Neuronal stem cell (in vitro differentiated cells): ENCODE results near the gene GHITM. TPM values are rescaled to one million over a fixed set of nuclear protein-coding genes. Genes with fewer than 3 reads are reported as not detected.
A peak's percentile ranks its signal among the peaks of the same experiment; 100 is the strongest.

Experiments used
- DNase-seq: peaks from one replicate; pipeline ENCODE4 v3.0.0-alpha.2; 2013; ENCODE audit warnings: low spot score
- H2AFZ ChIP-seq: one replicate; pipeline ENCODE4 v1.6.1; 2013; ENCODE audit warnings: mild to moderate bottlenecking, low read length, inconsistent platforms
- H2AK5ac ChIP-seq: 2 replicates; pipeline ENCODE4 v1.6.1; 2013; ENCODE audit warnings: low read depth, mild to moderate bottlenecking, inconsistent platforms, low read length, moderate library complexity, mixed read lengths
- H2BK120ac ChIP-seq: 2 replicates; pipeline ENCODE4 v1.6.1; 2013; ENCODE audit warnings: low read depth, mild to moderate bottlenecking, inconsistent platforms, low read length, moderate library complexity, mixed read lengths
- H2BK12ac ChIP-seq: one replicate; pipeline ENCODE4 v1.6.1; 2013; ENCODE audit warnings: low read length, inconsistent platforms
- H2BK15ac ChIP-seq: 2 replicates; pipeline ENCODE4 v1.6.1; 2013; ENCODE audit warnings: mild to moderate bottlenecking, low read length, inconsistent platforms, mixed read lengths
- H2BK5ac ChIP-seq: one replicate; pipeline ENCODE4 v1.6.1; 2013; ENCODE audit warnings: inconsistent platforms, mild to moderate bottlenecking, low read length, moderate library complexity
- H3K14ac ChIP-seq: one replicate; pipeline ENCODE4 v1.6.1; 2013; ENCODE audit warnings: low read length, inconsistent platforms
- H3K18ac ChIP-seq: 2 replicates; pipeline ENCODE4 v1.6.1; 2013; ENCODE audit warnings: low read length, inconsistent platforms
- H3K23ac ChIP-seq: 2 replicates; pipeline ENCODE4 v1.6.1; 2013; ENCODE audit warnings: low read depth, mild to moderate bottlenecking, mixed read lengths, low read length, inconsistent platforms; ENCODE audit not compliant: poor library complexity
- H3K27ac ChIP-seq: replicated peaks from 3 replicates; pipeline ENCODE4 v1.5.1; 2013; ENCODE audit warnings: low read length, inconsistent platforms
- H3K27me3 ChIP-seq, 3 experiments: 2 replicates each; pipeline ENCODE4 v1.6.1; 2013; ENCODE audit warnings: low read length in 3 of 3, mild to moderate bottlenecking in 2 of 3, inconsistent platforms in 1 of 3, low read depth in 1 of 3, mixed read lengths in 1 of 3, moderate library complexity in 1 of 3; ENCODE audit not compliant: control insufficient read depth in 3 of 3, insufficient read depth in 3 of 3
- H3K36me3 ChIP-seq, 2 donors: replicated peaks in 1 of 2; 2 replicates each; pipeline ENCODE4 v1.6.1; 2013; ENCODE audit warnings: low read length in 2 of 2; ENCODE audit not compliant: control insufficient read depth in 2 of 2, insufficient read depth in 2 of 2
- H3K4ac ChIP-seq: 2 replicates; pipeline ENCODE4 v1.6.1; 2013; ENCODE audit warnings: inconsistent platforms, mild to moderate bottlenecking, low read length, moderate library complexity
- H3K4me1 ChIP-seq, 2 donors: 1 replicate in 1 of 2; 2 replicates in 1 of 2; pipeline ENCODE4 v1.6.1; 2013; ENCODE audit warnings: low read length in 2 of 2, low read depth in 1 of 2; ENCODE audit not compliant: control insufficient read depth in 2 of 2, insufficient read depth in 1 of 2
- H3K4me2 ChIP-seq: one replicate; pipeline ENCODE4 v1.6.1; 2013; ENCODE audit warnings: mild to moderate bottlenecking, low read length, inconsistent platforms; ENCODE audit not compliant: insufficient read depth, poor library complexity, severe bottlenecking
- H3K4me3 ChIP-seq, 2 donors: 2 replicates each; pipeline ENCODE4 v1.5.1; 2013; ENCODE audit warnings: low read length in 2 of 2, mild to moderate bottlenecking in 2 of 2, inconsistent platforms in 1 of 2, moderate library complexity in 1 of 2
- H3K79me1 ChIP-seq: one replicate; pipeline ENCODE4 v1.6.1; 2013; ENCODE audit warnings: low read depth, mild to moderate bottlenecking, inconsistent platforms, low read length, moderate library complexity
- H3K9ac ChIP-seq: one replicate; pipeline ENCODE4 v1.6.1; 2013; ENCODE audit warnings: mild to moderate bottlenecking, low read depth, low read length, inconsistent platforms; ENCODE audit not compliant: poor library complexity
- H3K9me3 ChIP-seq, 2 donors: replicated peaks in 1 of 2; 2 replicates each; pipeline versions ENCODE3 to v1.6.1; 2013; ENCODE audit warnings: low read length in 2 of 2, mild to moderate bottlenecking in 2 of 2, inconsistent platforms in 1 of 2, low read depth in 1 of 2, mixed read lengths in 1 of 2, moderate library complexity in 1 of 2; ENCODE audit not compliant: control insufficient read depth in 2 of 2, insufficient read depth in 1 of 2
- H4K8ac ChIP-seq: one replicate; pipeline ENCODE4 v1.6.1; 2013; ENCODE audit warnings: low read depth, mild to moderate bottlenecking, inconsistent platforms, low read length, moderate library complexity
- H4K91ac ChIP-seq: one replicate; pipeline ENCODE4 v1.6.1; 2013; ENCODE audit warnings: low read length, low read depth, mild to moderate bottlenecking, inconsistent platforms; ENCODE audit not compliant: poor library complexity
- WGBS, 2 donors: extraction: QIAGEN DNeasy Blood & Tissue Kit; methylation state at CpG; one replicate each; pipeline ENCODE4 v1.1.7; 2013; ENCODE audit warnings: missing lambda C conversion rate in 2 of 2, mixed read lengths in 1 of 2; ENCODE audit not compliant: insufficient read length in 2 of 2, insufficient replicate concordance in 1 of 2; ENCODE audit errors: extremely low coverage in 2 of 2; 5-methylcytosine and 5-hydroxymethylcytosine counted together
- polyA plus RNA-seq, 2 experiments: library from polyadenylated mRNA; stranded (reverse); fragments of 200-250 nt; gene quantifications; one replicate each; pipeline ENCODE4 v1.2.3, GENCODE V29; 2013

The GHITM gene
- polyA plus RNA-seq (2013, experiment 1 of 2): 78.4 TPM
- 78.6 TPM for polyA plus RNA-seq (2013, experiment 2 of 2)

GRCh38 chr10:84139126-84140035, at the start of gene GHITM:
GHITM (plus strand) TSS chr10:84139509; CDS start chr10:84141501, 1,992 bp downstream.
- Histone ChIP-seq H4K8ac (no peak within 1 kb of the TSS), H3K4me3 (peak within 1 kb of the TSS; percentile 92 to 98), H3K4ac (no peak within 1 kb of the TSS), H2BK12ac (no peak within 1 kb of the TSS), H3K23ac (peak within 1 kb of the TSS; percentile 78), H2BK5ac (peak within 1 kb of the TSS; percentile 91), H2BK15ac (no peak within 1 kb of the TSS), H4K91ac (peak within 1 kb of the TSS; percentile 38), H3K18ac (peak within 1 kb of the TSS; percentile 93), H2BK120ac (no peak within 1 kb of the TSS), H3K79me1 (peaks cover 8% of the 10 kb centered on the region), H3K27ac (no peak within 1 kb of the TSS), H3K36me3 (peaks cover 4 to 31% of the 10 kb centered on the region in 2 donors), H3K4me2 (peak within 1 kb of the TSS; percentile 71), H3K9ac (peak within 1 kb of the TSS; percentile 94), H2AFZ (peak within 1 kb of the TSS; percentile 92), H2AK5ac (peak within 1 kb of the TSS; percentile 90), H3K9me3 (no peaks in the 10 kb centered on the region), H3K27me3 (peaks cover 0 to 2% (median 0%) of the 10 kb centered on the region in 3 experiments), H3K14ac (peak within 1 kb of the TSS; percentile 12), H3K4me1 (peaks cover 2 to 4% of the 10 kb centered on the region in 2 donors)
- WGBS, 2 donors: no CpG with 5 or more reads among the region's 61 CpGs
- DNase-seq: peak; percentile 97

GRCh38 chr10:84095811-84096497, 43.4 kb upstream of the GHITM start:
- H2BK15ac ChIP-seq: no peak overlapping the region
- no peak for DNase-seq
- H3K4me1 ChIP-seq: no peaks in the 10 kb centered on the region
- no peak overlapping the region for H3K27ac ChIP-seq
- no peak overlapping the region for H3K23ac ChIP-seq
- H3K27me3 ChIP-seq: no peaks in the 10 kb centered on the region
- H2AK5ac ChIP-seq: no peak overlapping the region
- no peak overlapping the region for H3K4me3 ChIP-seq
- H4K8ac ChIP-seq: no peak overlapping the region
- no peaks in the 10 kb centered on the region for H3K79me1 ChIP-seq
- H2BK120ac ChIP-seq: no peak overlapping the region
- no peak overlapping the region for H2BK5ac ChIP-seq
- H3K9ac ChIP-seq: no peak overlapping the region
- no peak overlapping the region for H2BK12ac ChIP-seq
- H4K91ac ChIP-seq: no peak overlapping the region
- H3K36me3 ChIP-seq: no peaks in the 10 kb centered on the region
- H3K4me2 ChIP-seq: no peak overlapping the region
- no peak overlapping the region for H2AFZ ChIP-seq
- no peak overlapping the region for H3K18ac ChIP-seq
- H3K4ac ChIP-seq: no peak overlapping the region
- WGBS, 2 donors: no CpG with 5 or more reads among the region's 4 CpGs
- no peaks in the 10 kb centered on the region for H3K9me3 ChIP-seq
- H3K14ac ChIP-seq: no peak overlapping the region

DNA sequence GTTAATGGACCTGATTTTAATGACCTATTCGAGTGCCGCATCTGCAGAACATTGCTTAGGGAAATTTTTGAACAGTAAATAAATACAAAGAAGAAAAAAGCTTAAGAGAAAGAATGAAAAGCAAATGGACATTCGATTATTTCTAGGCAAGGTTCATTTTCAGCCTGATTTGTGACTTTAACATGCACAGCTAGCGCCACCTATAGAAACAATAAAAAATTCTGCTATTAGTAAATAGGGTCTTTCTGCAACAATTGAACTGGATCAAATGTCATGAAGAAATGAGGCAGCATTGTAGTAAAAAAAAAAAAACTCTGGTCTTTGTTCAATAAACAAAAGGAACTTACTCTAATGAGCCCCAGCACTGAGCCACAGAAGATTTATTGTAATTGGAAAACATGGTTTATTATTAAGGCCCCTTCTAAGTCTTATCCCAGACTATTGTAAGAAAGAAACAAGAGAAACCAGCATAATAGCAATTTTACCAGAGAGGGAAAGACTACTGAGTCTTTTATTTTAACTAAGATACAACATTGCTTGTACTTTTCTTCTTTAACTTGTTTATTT, 41.4 kb upstream of the GHITM start:
- H3K9ac ChIP-seq: no peak overlapping the region
- H3K4ac ChIP-seq: no peak overlapping the region
- H2BK5ac ChIP-seq: no peak overlapping the region
- H3K4me3 ChIP-seq: no peak overlapping the region
- H3K4me2 ChIP-seq: no peak overlapping the region
- no peaks in the 10 kb centered on the region for H3K36me3 ChIP-seq
- H2BK12ac ChIP-seq: no peak overlapping the region
- no peaks in the 10 kb centered on the region for H3K79me1 ChIP-seq
- no peak overlapping the region for H2BK120ac ChIP-seq
- H2AFZ ChIP-seq: no peak overlapping the region
- DNase-seq: peak; percentile 15
- H3K23ac ChIP-seq: no peak overlapping the region
- no peak overlapping the region for H3K27ac ChIP-seq
- H3K14ac ChIP-seq: no peak overlapping the region
- no peak overlapping the region for H2BK15ac ChIP-seq
- no peaks in the 10 kb centered on the region for H3K4me1 ChIP-seq
- no peak overlapping the region for H4K8ac ChIP-seq
- no peak overlapping the region for H4K91ac ChIP-seq
- H2AK5ac ChIP-seq: no peak overlapping the region
- H3K9me3 ChIP-seq: no peaks in the 10 kb centered on the region
- H3K18ac ChIP-seq: no peak overlapping the region
- WGBS, 2 donors: no CpG with 5 or more reads among the region's 4 CpGs
- no peaks in the 10 kb centered on the region for H3K27me3 ChIP-seq

- no CpG with 5 or more reads among the region's 2 CpGs for WGBS, 2 donors
- H2BK12ac ChIP-seq: no peak overlapping the region
- no peak for DNase-seq
These were observed 40.6 kb upstream of the GHITM start for GRCh38 chr10:84098667-84099066.

More at GRCh38 chr10:84098667-84099066, 40.6 kb upstream of the GHITM start:
- H4K8ac ChIP-seq: no peak overlapping the region
- H3K36me3 ChIP-seq: no peaks in the 10 kb centered on the region
- H3K9ac ChIP-seq: no peak overlapping the region
- no peaks in the 10 kb centered on the region for H3K27me3 ChIP-seq
- H2AK5ac ChIP-seq: no peak overlapping the region
- H3K4me1 ChIP-seq: no peaks in the 10 kb centered on the region
- H3K14ac ChIP-seq: no peak overlapping the region
- H3K27ac ChIP-seq: no peak overlapping the region
- H3K79me1 ChIP-seq: no peaks in the 10 kb centered on the region
- no peak overlapping the region for H3K18ac ChIP-seq
- H3K4me2 ChIP-seq: no peak overlapping the region
- H3K4ac ChIP-seq: no peak overlapping the region
- H3K23ac ChIP-seq: no peak overlapping the region
- no peak overlapping the region for H2BK15ac ChIP-seq
- H3K9me3 ChIP-seq: no peaks in the 10 kb centered on the region
- no peak overlapping the region for H2BK120ac ChIP-seq
- H2AFZ ChIP-seq: no peak overlapping the region
- no peak overlapping the region for H3K4me3 ChIP-seq
- no peak overlapping the region for H4K91ac ChIP-seq
- no peak overlapping the region for H2BK5ac ChIP-seq
